ENCODE data around the gene ACIN1.
"Not testable (repeated sequence)": the region's sequence is repeated elsewhere in the genome, so short reads cannot be mapped to it uniquely, and the experiment has no call there.

The ACIN1 gene

DNA sequence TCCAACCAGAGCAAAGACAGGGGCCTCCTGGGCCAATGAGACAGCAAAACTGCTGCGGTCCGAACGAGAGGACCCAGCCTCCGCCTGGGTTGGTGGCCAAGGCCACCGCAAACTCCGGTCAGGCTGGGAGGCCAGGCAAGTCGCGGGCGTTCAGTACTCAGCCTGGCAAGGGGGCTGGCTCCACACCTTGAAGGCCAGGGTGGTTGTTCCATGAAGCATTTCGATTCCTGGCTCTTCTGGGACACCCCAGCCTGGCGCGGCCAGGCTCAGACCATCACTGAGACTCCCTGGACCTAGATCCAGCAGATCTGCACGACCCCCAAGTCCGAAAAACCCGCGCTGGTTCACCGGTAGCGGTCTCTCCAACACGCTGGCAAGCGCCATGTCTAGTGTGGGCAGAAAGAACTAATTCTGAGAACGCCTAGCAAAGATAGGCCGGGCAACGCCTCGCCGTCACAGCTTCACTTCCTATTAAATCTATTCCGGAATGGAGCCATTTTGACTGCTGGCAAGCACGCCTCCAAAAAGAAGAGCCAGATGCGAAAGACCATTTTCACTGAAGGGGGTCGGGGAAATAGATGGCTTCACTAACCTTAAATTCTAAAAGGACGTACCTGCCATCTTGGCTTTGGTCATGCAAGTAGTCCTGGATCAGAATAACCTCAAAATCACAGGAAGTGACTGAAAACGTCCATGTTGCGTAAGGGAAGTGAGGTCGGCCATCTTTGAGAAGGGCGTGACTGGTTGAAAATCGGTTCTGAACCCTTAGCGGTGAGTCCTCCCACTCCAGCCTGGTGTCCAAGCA, 60.2 kb downstream of the ACIN1 start, which contains the start of gene PSMB5:
Gene PSMB5, minus strand, starts transcription at position 403 of the 805 bp plus-strand sequence. Its CDS starts 19 bp downstream, at position 384.
- peak; percentile 86 for DNase-seq

DNA sequence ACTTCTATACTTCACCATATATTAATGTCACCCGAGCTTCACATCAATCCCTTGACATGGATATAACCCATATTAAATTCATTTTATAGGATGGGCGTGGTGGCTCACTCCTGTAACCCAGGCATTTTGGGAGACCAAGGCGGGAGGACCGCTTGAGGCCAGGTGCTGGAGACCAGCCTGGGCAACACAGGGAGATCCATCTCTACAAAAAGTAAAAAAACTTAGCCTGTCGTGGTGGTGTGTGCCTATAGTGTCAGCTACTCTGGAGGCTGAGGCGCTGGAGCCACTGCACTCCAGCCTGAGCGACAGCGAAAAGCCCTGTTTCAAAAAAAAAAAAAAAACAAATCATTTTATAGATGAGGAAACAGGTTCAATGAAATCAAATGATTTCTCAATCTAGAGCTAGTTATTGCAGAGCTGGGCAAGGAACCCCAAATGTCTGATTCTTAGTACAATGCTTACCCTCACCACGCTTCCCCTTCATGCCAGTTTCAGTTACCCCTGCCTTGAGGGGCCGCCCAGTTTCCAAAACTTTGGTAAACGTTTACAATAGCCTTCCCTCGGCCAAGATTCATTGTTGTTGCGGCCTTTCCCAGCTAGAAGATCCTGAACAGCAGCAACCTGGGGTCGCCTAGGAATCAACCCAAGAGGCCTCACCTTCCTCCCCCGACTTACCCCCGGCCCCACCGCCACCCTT, 61.0 kb downstream of the ACIN1 start:
- DNase-seq: no peak

DNA sequence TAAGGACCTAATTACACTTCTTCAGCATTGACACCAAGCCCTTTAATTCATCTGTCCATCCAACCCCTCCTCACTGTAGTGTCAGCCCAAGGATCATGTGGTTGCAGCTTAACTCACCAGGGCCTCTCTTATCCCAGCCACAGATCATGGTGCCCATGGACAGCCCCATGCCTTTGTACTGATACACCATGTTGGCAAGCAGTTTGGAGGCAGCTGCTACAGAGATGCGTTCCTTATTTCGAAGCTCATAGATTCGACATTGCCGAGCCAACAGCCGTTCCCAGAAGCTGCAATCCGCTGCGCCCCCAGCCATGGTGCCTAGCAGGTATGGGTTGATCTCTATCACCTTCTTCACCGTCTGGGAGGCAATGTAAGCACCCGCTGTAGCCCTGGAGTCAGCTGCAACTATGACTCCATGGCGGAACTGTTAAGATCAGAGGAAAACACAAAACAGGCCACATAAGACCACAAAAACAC, 61.6 kb downstream of the ACIN1 start:
- no peak for DNase-seq

DNA sequence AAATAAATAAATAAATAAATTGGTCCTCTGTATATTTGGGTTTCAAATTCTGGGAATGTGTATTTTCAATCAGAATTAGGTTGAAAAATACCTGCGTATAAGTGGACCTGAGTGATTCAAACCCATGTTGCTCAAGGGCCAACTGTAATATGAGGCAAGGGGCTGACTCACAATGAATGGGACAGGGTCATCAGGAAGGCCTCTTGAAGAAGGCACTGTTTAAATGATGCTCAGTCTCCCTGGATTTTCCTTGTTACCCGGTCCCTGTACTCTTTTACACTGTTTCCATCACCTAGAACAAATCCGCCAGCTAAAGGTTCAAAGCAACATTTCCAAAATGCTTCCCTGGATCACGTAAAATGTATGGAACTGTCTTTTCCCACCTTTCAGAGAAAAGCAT, 64.0 kb downstream of the ACIN1 start:
- DNase-seq: no peak

DNA sequence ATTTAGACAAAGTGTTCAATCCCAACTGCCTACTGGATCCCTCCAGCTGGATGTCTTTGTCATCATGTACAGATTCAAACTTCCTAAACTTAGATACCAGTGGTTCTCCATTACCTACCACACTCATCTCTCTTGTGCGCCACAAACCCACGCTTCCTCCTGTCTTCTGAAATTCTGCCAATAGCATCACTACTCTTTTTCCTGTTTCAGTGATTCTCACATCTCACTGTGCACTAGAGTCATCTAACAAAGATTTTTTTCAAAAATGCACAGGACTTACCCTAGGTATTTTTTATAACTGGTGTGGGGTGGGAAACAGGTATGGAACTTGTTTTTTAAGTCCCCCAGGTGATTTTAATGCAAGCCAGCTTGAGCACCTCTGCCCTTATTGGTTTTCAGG, 66.1 kb downstream of the ACIN1 start:
- no peak for DNase-seq

DNA sequence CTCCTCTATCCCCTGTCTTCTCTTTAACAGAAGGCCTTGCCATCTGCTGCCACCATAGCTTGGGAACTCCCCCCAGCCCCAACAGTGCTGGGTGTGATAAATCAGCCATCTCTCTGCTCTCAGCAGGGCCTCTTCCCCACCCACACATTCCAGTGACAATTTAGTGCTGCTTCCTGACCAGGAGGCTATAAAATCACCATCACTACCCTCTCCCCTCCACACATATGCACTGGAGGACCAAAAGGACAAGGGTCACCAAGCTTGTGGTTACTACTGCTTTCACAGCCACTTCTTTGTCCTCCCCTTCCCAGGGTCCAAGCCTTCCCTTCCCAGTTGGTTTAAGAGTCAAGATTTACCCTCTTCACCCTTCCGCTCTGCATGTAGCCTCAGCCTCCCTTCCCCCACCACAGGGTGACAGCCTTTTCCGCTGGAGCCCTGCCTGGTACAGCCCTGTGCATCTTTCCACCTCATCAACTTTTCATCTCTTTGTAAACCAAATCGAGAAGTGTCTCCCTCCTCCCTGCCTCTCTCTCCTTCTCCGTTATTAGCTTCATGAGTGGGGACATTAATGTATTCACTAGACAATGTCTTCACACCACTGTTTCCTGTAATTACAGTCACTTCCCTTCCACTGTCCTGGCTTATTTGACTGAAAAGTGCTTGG, 69.7 kb downstream of the ACIN1 start:
- no peak for DNase-seq

DNA sequence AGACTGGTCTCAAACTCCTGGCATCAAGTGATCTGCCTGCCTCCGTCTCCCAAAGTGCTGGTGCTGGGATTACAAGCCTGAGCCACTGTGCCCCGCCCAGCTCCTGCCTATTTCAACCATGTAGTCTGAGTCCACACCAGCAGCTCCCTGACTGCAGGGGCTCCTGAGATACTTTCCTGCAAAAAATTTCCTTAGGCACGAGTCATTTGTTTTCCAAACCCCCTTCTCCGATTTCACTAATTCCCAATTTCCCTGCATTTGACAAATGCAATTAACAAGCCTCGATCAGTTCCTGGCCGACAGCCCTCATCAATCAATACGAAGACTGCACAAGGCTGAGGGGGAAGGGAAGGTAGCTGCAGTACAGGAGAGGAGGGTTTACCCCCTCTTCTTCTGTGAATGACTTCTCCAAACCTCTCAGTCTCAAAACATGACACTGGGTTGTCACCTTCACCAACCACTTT, 70.3 kb downstream of the ACIN1 start:
- DNase-seq: no peak

DNA sequence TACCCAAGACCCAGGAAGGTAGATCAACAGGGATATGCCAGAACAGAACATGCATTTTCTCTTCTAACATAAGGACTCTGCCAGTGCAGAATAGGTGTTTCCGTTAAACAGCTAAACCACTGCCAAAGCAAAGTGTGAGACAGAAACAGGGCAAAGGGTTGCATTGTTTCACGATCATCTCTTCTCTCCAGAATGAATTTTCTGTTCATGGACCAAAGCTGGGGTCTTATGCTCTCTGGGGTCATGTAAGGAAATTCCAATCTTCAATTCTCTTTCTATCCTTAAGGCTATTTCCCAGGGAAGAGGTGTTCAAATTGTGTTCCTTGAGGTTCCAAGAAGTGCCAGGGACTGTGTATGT, 71.2 kb downstream of the ACIN1 start:
- no peak for DNase-seq

DNA sequence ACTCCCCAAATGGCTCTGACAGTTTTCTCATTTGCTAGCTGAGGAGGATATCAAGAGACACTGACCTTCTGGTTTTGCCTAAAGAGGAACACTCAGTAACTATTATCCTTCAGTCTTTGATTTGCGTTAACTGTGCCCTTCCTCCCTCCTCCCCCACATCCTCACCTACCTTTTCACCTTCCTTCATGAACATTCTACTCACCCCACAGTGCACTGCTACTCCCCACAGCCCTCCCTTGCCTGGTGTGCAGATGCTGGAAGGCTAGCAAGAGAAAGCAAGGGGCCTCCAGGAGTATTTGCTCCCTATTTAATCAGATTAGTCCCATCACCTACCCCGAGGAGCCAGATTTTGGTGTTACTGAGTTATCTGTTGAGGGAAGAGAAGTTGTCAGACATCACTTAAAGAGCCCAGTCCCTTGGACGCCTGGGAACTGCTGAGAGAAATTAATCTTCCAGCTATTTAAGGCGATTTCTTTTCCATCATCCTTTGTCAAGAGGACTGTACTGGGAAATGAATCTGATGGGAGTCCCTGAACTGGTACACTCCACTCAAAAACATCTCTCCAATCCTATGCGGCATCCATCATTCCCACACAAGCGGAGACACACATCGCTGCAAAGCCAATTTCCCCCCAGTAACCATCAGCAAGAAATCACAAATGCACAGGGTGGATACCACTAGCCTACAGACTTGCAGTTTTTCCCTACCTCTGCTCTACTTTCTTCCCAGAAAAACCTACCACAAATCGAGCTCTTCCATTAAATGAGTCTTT, 71.7 kb downstream of the ACIN1 start:
- DNase-seq: no peak

DNA sequence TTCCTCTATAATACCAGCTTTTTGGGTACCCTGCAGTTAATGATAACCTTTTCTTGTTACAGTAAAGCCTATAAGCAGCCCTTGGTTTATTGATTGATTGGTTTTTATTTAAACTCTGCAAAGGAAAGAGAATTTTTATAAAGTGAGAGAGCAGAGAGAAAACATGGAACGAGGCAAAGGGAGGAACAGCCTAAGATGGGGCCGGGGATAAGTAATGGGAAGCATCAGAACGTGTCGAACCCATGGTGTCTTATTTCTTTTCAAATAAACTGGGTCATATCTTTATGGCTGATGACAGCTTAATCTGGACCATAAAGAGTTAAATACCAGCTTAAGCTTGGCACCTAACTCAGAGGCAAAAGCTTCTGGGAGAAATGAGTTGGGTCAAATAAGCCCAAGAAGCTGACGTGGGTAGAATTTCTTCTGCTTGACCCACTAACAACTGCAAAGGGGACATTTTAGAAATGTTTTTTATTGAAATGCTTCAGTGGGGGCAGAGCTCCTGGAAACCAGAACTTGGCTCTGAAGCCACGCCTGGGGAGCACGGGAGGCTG, 73.0 kb downstream of the ACIN1 start:
- no peak for DNase-seq

DNA sequence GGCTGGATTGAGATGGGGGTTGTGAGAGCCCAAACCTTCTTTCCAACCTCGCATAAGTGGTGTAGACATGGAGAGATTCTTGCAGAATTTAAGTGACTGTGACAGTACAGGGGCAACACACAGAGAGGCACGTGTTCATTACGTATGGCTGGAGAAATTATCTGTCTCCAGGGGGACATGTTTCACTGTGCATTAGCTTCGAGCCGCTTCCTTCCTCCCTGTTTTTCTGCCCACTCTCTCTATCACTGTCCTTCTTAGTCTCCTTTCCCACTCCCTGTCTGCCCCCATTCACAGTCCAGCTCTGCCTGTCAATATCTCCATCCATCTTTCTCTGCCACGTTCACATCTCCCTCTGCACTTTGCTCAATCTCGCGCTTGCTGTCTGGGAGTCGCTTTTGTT, 73.5 kb downstream of the ACIN1 start:
- no peak for DNase-seq

DNA sequence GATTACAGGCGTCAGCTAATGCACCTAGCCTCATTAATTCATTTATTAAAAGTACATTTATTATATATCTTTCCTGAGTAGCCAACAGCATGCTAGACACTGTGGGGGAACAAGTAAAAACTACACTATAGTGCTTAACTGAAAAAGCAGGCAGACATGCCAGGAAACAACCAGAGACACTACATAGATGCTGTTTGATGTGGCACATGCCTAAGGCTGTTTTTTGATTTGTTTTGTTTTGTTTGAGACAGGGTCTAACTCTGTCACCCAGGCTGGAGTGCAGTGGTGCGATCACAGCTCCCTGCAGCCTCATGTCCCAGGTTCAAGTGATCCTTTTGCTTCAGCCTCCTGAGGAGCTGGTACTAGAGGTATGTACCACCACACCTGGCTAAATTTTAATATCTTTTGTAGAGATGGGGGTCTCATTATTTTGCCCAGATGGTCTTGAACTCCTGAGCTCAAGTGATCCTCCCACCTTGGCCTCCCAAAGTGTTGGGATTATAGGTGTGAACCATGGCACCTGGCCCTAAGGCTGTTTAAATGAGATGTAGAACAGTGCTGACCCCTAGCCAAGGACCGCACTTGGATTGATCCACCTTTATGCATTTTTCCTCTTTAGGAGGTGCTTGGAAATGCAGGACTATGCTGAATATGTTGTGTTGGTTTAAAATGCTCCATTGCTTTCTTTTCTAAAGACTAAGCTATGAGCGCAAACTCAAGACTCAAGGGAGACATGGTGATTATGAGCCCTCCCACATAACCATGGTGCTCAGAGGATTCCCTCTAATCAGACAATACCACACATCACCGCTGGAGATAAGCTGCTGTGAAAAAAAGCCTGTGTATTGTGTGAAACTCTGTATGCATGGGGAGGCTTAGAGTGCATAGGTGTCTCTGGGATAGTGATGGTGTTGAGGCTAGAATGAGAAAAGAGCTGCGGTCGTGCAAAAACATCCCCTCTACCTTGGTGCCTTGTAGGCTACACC, 74.5 kb downstream of the ACIN1 start:
- no peak for DNase-seq

DNA sequence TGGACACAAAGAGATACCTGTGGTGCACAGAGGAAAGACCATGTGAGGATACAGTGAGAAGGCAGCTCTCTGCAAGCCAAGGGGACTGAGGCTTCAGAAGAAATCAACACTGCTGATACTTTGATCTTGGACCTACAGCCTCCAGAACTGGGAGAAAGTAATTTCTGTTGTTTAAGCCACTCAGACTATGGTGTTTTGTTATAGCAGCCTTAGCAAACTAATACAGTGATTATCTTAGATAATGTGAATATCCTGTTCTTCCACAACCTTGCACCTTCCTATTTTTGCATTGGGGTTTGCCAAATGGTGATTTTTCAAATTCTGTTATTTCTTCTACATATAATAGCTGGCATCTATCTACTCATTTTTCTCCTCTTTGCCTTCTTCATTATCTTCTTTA, 76.8 kb downstream of the ACIN1 start:
- DNase-seq: no peak

DNA sequence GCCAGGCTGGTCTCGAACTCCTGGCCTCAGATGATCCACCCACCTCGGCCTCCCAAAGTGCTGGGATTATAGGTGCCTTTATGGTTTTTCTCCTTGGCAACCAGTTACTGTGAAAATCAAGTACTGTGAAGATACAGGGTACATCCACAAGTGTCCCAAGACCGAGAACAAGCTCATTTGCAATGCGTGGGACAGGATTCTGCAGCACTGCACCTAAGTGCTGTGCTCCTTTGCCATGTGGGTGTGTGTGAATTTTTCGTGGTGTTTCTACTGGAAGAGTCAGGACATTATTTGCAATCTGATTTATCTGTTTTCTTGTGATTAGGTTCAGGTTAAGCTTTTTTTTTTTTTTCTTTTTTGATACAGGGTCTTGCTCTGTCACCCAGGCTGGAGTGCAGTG, 77.8 kb downstream of the ACIN1 start:
- DNase-seq: no peak

DNA sequence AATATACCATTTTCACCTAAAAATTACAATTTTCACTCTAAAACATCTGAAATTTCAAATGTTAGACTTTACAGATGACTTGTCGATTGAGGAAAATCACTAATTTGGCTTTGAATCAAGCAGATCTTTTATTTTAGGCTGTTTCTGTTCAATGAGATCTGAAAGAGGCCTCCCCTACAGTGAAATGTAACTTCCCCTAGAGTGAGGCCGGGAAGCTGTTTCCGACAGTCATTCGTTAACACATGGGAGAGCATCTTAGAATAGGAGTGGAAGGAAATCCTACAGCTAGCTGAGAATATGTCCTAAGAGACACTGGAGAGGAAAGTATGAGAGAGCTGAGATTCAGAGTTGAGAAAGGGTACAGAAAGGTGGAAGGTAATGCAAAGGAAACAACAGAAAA, 79.3 kb downstream of the ACIN1 start:
- DNase-seq: no peak

DNA sequence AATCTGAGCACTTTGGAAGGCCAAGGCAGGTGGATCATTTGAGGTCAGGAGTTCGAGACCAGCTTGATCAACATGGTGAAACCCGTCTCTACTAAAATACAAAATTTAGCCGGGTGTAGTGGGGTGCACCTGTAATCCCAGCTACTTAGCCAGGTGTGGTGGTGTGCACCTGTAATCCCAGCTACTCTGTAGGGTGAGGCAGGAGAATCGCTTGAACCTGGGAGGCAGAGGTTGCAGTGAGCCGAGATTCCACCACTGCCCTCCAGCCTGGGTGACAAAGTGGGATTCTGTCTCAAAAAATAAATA, 81.2 kb downstream of the ACIN1 start:
- not testable (repeated sequence) for DNase-seq

DNA sequence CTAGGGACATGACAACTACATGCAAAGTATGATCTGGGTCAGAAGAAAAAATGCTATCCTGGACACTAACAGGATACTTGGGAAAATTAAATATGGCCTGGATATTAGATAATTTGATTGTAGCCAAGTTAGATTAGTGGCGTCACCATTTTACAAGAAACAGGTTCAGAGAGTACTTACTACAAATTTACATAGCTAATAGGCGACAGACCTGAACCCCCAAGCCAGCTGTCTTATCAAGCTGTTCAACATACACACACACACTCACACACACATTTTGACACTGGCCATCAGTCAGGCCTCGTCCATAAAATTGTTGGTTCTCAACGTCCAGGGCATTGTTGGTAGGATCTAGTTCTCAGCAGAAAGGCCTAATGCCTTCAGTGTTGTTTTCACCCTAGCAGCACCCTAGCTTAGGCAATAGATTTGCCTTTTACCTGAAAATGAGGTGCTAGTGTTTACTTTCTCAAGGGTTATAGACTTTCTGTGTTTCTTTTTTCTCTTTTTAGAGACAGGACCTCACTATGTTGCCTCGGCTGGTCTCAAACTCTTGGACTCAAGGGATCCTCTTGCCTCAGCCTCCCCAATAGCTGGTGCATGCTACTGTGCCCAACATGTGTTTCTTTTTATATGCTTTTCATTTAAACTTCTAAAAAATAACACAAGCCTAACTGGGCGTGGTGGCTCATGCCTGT, 81.7 kb downstream of the ACIN1 start:
- no peak for DNase-seq

DNA sequence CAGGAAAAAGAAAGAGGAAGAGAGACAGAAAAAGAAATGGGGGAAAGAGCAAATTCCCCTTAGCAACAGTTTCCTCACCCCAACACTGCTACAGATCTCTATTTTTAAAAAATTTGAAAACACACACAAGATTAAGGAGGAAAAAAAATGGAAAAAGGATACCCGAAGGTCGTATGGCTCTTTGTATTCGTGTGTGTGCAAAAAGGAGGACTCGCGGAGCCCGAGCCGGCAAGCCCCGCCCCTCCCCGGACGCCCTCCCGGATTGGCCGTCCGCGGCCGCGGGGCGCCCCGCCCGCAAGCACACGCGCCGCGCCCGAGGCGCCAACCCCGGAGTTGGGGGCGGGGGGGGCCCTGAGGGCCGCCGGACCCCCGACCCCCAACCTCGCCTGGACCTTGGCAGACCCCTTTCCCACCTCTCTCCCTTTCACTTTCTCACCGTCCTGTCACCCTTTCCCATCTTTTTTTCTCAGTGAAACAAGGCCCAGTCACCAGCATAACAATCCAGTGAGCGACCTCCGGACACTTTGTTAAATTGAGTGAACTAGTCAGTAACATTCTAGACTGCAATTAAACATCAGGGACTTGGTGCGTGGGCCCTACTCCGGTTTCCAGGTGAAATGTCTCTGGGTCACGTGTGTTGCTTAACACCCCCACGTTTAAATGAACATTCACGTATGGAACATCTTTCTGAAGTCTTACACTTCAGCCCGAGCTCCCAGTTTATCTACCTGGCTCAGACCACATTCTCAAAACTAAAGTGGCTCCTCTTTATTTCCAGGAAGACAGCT, 84.8 kb downstream of the ACIN1 start, which contains the start of gene C14orf93:
Gene C14orf93, minus strand, starts transcription at position 205 of the 788 bp plus-strand sequence. CDS start 11,120 bp downstream, outside the sequence.
- DNase-seq: peak; percentile 78

DNA sequence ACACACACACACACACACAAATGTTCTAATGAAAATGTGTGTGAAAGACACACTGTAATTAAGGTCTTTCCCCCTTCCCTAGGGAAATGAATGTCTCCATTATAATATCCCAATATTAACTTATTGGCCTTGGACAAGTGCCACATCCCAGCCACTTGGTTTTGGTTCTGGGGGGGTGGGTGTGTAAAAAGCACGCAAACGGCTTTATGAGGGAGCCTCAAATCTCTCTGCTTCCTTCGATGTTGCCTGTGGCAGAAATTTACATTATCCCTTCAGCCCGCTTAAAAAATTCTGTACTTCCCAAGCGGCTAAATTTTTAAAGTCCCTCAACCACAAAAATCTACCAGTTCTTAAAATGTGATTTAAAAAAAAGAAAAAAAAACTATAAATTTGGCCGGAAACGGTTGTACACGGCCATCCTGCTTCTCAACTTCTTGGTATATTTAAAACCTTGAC, 85.4 kb downstream of the ACIN1 start:
- no peak for DNase-seq

DNA sequence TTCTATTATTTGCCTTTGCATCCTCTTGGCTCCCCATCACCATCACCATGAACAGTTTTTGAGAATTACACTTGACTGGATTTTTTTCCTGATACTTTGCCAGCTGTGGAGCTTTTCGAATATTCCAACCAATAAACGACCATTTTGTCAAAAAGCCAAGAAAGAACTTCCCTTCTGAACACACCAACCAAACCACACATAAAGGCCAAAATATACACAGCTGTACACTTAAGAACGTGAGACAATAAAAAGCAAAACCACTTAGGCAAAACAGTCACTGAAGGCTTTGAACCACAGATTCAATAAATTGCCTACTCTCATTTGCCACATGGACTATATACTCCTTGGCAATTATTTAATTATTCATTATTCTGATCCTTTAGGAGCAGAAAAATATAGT, 86.1 kb downstream of the ACIN1 start:
- no peak for DNase-seq

Data from activated gamma-delta T cell treated with Interleukin-2 at 50 U/mL for 16 hours (primary cell).